Measurements from ENCODE around the gene ORAI2.

GRCh38 chr7:102450242-102450641, 16.9 kb downstream of the ORAI2 start:
- TF ChIP-seq, protein P1, sequence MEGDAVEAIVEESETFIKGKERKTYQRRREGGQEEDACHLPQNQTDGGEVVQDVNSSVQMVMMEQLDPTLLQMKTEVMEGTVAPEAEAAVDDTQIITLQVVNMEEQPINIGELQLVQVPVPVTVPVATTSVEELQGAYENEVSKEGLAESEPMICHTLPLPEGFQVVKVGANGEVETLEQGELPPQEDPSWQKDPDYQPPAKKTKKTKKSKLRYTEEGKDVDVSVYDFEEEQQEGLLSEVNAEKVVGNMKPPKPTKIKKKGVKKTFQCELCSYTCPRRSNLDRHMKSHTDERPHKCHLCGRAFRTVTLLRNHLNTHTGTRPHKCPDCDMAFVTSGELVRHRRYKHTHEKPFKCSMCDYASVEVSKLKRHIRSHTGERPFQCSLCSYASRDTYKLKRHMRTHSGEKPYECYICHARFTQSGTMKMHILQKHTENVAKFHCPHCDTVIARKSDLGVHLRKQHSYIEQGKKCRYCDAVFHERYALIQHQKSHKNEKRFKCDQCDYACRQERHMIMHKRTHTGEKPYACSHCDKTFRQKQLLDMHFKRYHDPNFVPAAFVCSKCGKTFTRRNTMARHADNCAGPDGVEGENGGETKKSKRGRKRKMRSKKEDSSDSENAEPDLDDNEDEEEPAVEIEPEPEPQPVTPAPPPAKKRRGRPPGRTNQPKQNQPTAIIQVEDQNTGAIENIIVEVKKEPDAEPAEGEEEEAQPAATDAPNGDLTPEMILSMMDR (IDR thresholded peaks at IDR 0.05; ENCODE audit: extremely low read depth in 1 of 2, insufficient read depth in 1 of 2, low read depth in 1 of 2, low read length in 2 of 2) = peak in 1 of 2 donors; percentile 22
- no peak for TF ChIP-seq POLR2A (IDR thresholded peaks at IDR 0.05; ENCODE audit: low read depth, low read length)
- no peak for TF ChIP-seq POLR2AphosphoS5 (IDR thresholded peaks at IDR 0.05; ENCODE audit: insufficient read depth, low read depth, low read length)
- no peak for TF ChIP-seq MAX (IDR thresholded peaks at IDR 0.05; ENCODE audit: insufficient read depth, insufficient read length)
- TF ChIP-seq EZH2 (IDR thresholded peaks at IDR 0.05; ENCODE audit: borderline replicate concordance, low read depth, low read length, severe bottlenecking) = no peak

Measured in endothelial cell of umbilical vein (primary cell).